Measurements from ENCODE around the gene RGL1.

Gene RGL1

DNA sequence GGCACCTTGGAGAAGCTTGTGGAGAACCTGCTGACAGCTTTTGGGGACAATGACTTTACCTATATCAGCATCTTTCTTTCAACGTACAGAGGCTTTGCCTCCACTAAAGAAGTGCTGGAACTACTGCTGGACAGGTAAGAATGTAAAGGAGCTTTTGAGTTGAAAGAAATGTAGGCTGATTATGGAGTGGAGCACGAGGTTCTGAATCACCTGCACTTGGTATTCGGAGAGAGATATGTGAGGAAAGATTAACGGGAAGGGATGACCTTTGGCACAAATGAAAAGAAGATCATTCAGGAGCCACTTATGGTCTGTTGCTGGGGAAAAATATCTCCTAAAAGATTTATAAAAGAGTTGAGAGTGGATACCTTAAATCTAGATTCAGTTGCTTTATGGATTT, 42.7 kb downstream of the RGL1 start:
- Histone ChIP-seq H3K79me2 (ENCODE audit: insufficient read depth, low read length) (no peaks in the 10 kb centered on the region), H2AFZ (ENCODE audit: low read length) (no peak overlapping the region), H3K9me3 (ENCODE audit: insufficient read depth, low read depth, low read length) (no peaks in the 10 kb centered on the region), H4K20me1 (ENCODE audit: insufficient read depth, low read length, poor library complexity, severe bottlenecking) (no peaks in the 10 kb centered on the region), H3F3A (ENCODE audit: low read depth) (no peaks in the 10 kb centered on the region), H3K9me2 (replicated peaks; ENCODE audit: low read depth, low read length) (no peaks in the 10 kb centered on the region), H3K4me1 (ENCODE audit: insufficient read depth, low read length, poor library complexity, severe bottlenecking) (peaks cover 6% of the 10 kb centered on the region), H3K4me3 (ENCODE audit: low read length, poor library complexity, severe bottlenecking) (no peak overlapping the region), H3K9ac (ENCODE audit: low read depth, low read length, poor library complexity, severe bottlenecking) (no peak overlapping the region), H3K36me3 (ENCODE audit: insufficient read depth, low read length) (no peaks in the 10 kb centered on the region), H3K4me2 (ENCODE audit: low read depth, low read length, poor library complexity, severe bottlenecking) (no peak overlapping the region), H3K27me3 (ENCODE audit: insufficient read depth, low read length, poor library complexity, severe bottlenecking) (no peaks in the 10 kb centered on the region)
- TF ChIP-seq EZH2phosphoT487 (IDR thresholded peaks at IDR 0.05; ENCODE audit: borderline replicate concordance), result no peak
- TF ChIP-seq, protein P1, sequence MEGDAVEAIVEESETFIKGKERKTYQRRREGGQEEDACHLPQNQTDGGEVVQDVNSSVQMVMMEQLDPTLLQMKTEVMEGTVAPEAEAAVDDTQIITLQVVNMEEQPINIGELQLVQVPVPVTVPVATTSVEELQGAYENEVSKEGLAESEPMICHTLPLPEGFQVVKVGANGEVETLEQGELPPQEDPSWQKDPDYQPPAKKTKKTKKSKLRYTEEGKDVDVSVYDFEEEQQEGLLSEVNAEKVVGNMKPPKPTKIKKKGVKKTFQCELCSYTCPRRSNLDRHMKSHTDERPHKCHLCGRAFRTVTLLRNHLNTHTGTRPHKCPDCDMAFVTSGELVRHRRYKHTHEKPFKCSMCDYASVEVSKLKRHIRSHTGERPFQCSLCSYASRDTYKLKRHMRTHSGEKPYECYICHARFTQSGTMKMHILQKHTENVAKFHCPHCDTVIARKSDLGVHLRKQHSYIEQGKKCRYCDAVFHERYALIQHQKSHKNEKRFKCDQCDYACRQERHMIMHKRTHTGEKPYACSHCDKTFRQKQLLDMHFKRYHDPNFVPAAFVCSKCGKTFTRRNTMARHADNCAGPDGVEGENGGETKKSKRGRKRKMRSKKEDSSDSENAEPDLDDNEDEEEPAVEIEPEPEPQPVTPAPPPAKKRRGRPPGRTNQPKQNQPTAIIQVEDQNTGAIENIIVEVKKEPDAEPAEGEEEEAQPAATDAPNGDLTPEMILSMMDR (conservative IDR thresholded peaks at IDR 0.05; ENCODE audit: low read length), result no peak

DNA sequence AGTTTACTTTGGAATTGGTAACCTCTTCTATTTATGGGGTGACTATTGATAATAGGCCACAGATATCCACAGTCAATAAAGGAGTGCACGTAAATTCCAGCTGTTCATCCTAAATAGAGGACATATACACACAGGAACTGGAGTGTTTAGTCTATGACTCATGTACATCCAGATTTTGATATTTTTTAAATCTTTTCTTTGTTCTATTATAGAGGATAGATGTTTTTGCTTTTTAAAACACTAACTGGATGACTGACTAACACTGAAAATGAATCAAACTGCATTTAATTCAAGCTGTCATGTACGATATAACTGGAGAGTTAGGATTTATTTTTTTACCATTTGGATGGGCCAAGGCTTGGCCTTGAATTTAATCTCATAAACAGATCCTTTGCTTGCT, 45.9 kb downstream of the RGL1 start:
- Histone ChIP-seq H3K9ac (ENCODE audit: low read depth, low read length, poor library complexity, severe bottlenecking) (no peak overlapping the region), H3K9me2 (replicated peaks; ENCODE audit: low read depth, low read length) (no peaks in the 10 kb centered on the region), H3K4me2 (ENCODE audit: low read depth, low read length, poor library complexity, severe bottlenecking) (no peak overlapping the region), H3K27me3 (ENCODE audit: insufficient read depth, low read length, poor library complexity, severe bottlenecking) (no peaks in the 10 kb centered on the region), H3K9me3 (ENCODE audit: insufficient read depth, low read depth, low read length) (no peaks in the 10 kb centered on the region), H4K20me1 (ENCODE audit: insufficient read depth, low read length, poor library complexity, severe bottlenecking) (no peaks in the 10 kb centered on the region), H2AFZ (ENCODE audit: low read length) (no peak overlapping the region), H3K79me2 (ENCODE audit: insufficient read depth, low read length) (no peaks in the 10 kb centered on the region), H3K4me1 (ENCODE audit: insufficient read depth, low read length, poor library complexity, severe bottlenecking) (no peaks in the 10 kb centered on the region), H3F3A (ENCODE audit: low read depth) (no peaks in the 10 kb centered on the region), H3K36me3 (ENCODE audit: insufficient read depth, low read length) (no peaks in the 10 kb centered on the region), H3K4me3 (ENCODE audit: low read length, poor library complexity, severe bottlenecking) (no peak overlapping the region)
- TF ChIP-seq EZH2phosphoT487 (IDR thresholded peaks at IDR 0.05; ENCODE audit: borderline replicate concordance), result no peak
- TF ChIP-seq, protein P1 (conservative IDR thresholded peaks at IDR 0.05; ENCODE audit: low read length), result no peak

DNA sequence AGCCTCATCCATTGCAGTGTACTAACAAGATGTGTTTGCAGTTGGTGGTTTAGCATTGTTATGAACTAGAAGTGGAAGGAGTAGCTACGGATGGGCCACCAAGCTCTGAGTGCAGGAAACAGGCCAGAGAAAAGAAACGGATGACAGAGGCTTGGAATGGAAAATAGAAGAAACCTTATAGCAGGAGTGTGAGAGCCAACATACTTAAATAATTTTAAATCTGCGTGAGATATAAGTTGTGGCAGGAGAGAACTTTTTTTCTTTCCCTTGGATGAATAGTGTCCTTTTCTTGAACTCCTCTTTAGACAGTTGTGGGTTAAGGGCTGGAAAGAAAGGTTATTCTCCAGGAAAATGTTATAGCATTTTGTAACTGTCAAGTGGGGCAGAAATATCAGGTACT, 54.2 kb downstream of the RGL1 start:
- Histone ChIP-seq H3K4me2 (ENCODE audit: low read depth, low read length, poor library complexity, severe bottlenecking) (no peak overlapping the region), H3K4me1 (ENCODE audit: insufficient read depth, low read length, poor library complexity, severe bottlenecking) (no peaks in the 10 kb centered on the region), H3K27me3 (ENCODE audit: insufficient read depth, low read length, poor library complexity, severe bottlenecking) (no peaks in the 10 kb centered on the region), H3K36me3 (ENCODE audit: insufficient read depth, low read length) (no peaks in the 10 kb centered on the region), H3K9ac (ENCODE audit: low read depth, low read length, poor library complexity, severe bottlenecking) (no peak overlapping the region), H2AFZ (ENCODE audit: low read length) (no peak overlapping the region), H3K9me3 (ENCODE audit: insufficient read depth, low read depth, low read length) (no peaks in the 10 kb centered on the region), H3K79me2 (ENCODE audit: insufficient read depth, low read length) (no peaks in the 10 kb centered on the region), H3K4me3 (ENCODE audit: low read length, poor library complexity, severe bottlenecking) (no peak overlapping the region), H4K20me1 (ENCODE audit: insufficient read depth, low read length, poor library complexity, severe bottlenecking) (no peaks in the 10 kb centered on the region), H3F3A (ENCODE audit: low read depth) (no peaks in the 10 kb centered on the region), H3K9me2 (replicated peaks; ENCODE audit: low read depth, low read length) (no peaks in the 10 kb centered on the region)
- TF ChIP-seq EZH2phosphoT487 (IDR thresholded peaks at IDR 0.05; ENCODE audit: borderline replicate concordance), result no peak
- TF ChIP-seq, protein P1 (conservative IDR thresholded peaks at IDR 0.05; ENCODE audit: low read length), result no peak
